ENCODE data around the gene CYTH2.

The CYTH2 gene

DNA sequence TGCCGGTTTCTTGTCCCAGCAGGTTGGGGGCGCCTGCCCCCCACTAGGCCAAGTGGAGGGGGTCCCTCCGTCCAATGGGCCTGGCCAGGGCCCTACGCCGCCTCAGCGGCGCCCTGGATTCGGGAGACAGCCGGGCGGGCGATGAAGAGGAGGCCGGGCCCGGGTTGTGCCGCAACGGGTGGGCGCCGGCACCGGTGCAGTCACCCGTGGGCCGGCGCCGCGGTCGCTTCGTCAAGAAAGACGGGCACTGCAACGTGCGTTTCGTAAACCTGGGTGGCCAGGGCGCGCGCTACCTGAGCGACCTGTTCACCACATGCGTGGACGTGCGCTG, 7.6 kb upstream of the CYTH2 start:
- no peaks in the 10 kb centered on the region for H3K27me3 ChIP-seq (replicated peaks; ENCODE audit: insufficient read depth, low read length)
- H3K4me2 ChIP-seq (ENCODE audit: low read depth, low read length), result no peak overlapping the region
- 0 out of 2 replicates have a peak, but pooled peaks cover 3% of the 10 kb centered on the region for H3K36me3 ChIP-seq (replicated peaks; ENCODE audit: insufficient read depth, low read length)
- no peak for DNase-seq
- no peak overlapping the region for H3K4me3 ChIP-seq (ENCODE audit: low read length)
- H3K9me2 ChIP-seq (replicated peaks; ENCODE audit: insufficient read depth, low read length), result no peaks in the 10 kb centered on the region
- H3K4me1 ChIP-seq (ENCODE audit: low read length), result no peaks in the 10 kb centered on the region
- TF ChIP-seq EZH2 (optimal IDR thresholded peaks at IDR 0.05; ENCODE audit: low read depth, low read length), result no peak
- TF ChIP-seq EZH2phosphoT487 (IDR thresholded peaks at IDR 0.05; ENCODE audit: low read length), result no peak
- TF ChIP-seq, protein P1, sequence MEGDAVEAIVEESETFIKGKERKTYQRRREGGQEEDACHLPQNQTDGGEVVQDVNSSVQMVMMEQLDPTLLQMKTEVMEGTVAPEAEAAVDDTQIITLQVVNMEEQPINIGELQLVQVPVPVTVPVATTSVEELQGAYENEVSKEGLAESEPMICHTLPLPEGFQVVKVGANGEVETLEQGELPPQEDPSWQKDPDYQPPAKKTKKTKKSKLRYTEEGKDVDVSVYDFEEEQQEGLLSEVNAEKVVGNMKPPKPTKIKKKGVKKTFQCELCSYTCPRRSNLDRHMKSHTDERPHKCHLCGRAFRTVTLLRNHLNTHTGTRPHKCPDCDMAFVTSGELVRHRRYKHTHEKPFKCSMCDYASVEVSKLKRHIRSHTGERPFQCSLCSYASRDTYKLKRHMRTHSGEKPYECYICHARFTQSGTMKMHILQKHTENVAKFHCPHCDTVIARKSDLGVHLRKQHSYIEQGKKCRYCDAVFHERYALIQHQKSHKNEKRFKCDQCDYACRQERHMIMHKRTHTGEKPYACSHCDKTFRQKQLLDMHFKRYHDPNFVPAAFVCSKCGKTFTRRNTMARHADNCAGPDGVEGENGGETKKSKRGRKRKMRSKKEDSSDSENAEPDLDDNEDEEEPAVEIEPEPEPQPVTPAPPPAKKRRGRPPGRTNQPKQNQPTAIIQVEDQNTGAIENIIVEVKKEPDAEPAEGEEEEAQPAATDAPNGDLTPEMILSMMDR (IDR thresholded peaks at IDR 0.05; ENCODE audit: low read length), result no peak
- no peaks in the 10 kb centered on the region for H3K9me3 ChIP-seq (replicated peaks; ENCODE audit: insufficient read depth, low read length)
- H2AFZ ChIP-seq (ENCODE audit: low read length), result no peak overlapping the region
- no peak overlapping the region for H3K27ac ChIP-seq (ENCODE audit: low read length)
- no peaks in the 10 kb centered on the region for H4K20me1 ChIP-seq (ENCODE audit: insufficient read depth, low read length)
- no peaks in the 10 kb centered on the region for H3K79me2 ChIP-seq (ENCODE audit: low read length)
- H3F3A ChIP-seq (ENCODE audit: insufficient read depth, low read length), result no peaks in the 10 kb centered on the region
- no peak overlapping the region for H3K9ac ChIP-seq (ENCODE audit: low read length)

DNA sequence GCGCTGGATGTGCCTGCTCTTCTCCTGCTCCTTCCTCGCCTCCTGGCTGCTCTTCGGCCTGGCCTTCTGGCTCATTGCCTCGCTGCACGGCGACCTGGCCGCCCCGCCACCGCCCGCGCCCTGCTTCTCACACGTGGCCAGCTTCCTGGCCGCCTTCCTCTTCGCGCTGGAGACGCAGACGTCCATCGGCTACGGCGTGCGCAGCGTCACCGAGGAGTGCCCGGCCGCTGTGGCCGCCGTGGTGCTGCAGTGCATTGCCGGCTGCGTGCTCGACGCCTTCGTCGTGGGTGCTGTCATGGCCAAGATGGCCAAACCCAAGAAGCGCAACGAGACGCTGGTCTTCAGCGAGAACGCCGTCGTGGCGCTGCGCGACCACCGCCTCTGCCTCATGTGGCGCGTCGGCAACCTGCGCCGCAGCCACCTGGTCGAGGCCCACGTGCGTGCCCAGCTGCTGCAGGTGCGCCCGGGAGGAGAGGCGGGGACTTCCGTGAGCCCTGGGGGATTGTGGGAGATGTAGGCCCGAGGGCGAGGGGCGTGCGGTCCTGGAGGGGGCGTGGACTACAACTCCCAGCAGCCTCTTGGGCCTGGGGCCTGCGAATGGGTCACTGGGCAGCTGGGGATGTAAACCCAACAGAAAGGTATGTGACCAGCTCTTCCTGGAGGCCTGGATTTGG, 7.0 kb upstream of the CYTH2 start:
- TF ChIP-seq, protein P1 (IDR thresholded peaks at IDR 0.05; ENCODE audit: low read length), result no peak
- TF ChIP-seq EZH2 (optimal IDR thresholded peaks at IDR 0.05; ENCODE audit: low read depth, low read length) (no peak), EZH2phosphoT487 (IDR thresholded peaks at IDR 0.05; ENCODE audit: low read length) (no peak)
- Histone ChIP-seq H2AFZ (ENCODE audit: low read length) (no peak overlapping the region), H3K4me3 (ENCODE audit: low read length) (no peak overlapping the region), H3K36me3 (replicated peaks; ENCODE audit: insufficient read depth, low read length) (0 out of 2 replicates have a peak, but pooled peaks cover 2% of the 10 kb centered on the region), H3K9ac (ENCODE audit: low read length) (no peak overlapping the region), H4K20me1 (ENCODE audit: insufficient read depth, low read length) (no peaks in the 10 kb centered on the region), H3K9me3 (replicated peaks; ENCODE audit: insufficient read depth, low read length) (no peaks in the 10 kb centered on the region), H3K79me2 (ENCODE audit: low read length) (no peaks in the 10 kb centered on the region), H3K4me1 (ENCODE audit: low read length) (no peaks in the 10 kb centered on the region), H3K27me3 (replicated peaks; ENCODE audit: insufficient read depth, low read length) (no peaks in the 10 kb centered on the region), H3K27ac (ENCODE audit: low read length) (no peak overlapping the region), H3K9me2 (replicated peaks; ENCODE audit: insufficient read depth, low read length) (no peaks in the 10 kb centered on the region), H3F3A (ENCODE audit: insufficient read depth, low read length) (no peaks in the 10 kb centered on the region), H3K4me2 (ENCODE audit: low read depth, low read length) (no peak overlapping the region)
- DNase-seq, result no peak

DNA sequence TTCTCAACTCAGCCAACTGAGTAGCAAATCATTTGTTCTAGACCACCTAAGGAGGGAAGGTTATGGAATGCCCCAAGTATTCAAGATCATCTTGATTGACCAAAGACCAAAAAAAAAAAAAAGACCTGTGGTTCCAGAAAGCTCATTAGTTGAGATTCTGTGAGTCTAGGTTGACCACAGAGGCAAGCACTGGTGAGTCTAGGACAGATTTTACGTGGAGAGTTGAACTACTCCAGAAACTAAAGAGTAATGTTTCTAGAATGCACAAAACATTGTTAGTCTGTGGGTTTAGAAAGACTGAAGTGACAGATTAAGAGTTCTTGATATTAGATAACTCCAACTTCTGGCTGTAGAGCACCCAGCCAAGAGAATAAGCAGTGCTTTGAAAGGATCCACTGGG, 4.0 kb upstream of the CYTH2 start:
- no peak overlapping the region for H3K4me3 ChIP-seq (ENCODE audit: low read length)
- H3K4me2 ChIP-seq (ENCODE audit: low read depth, low read length), result no peak overlapping the region
- H3K79me2 ChIP-seq (ENCODE audit: low read length), result peaks cover 8% of the 10 kb centered on the region
- H3K36me3 ChIP-seq (replicated peaks; ENCODE audit: insufficient read depth, low read length), result no peaks in the 10 kb centered on the region
- no peak for DNase-seq
- no peak overlapping the region for H3K27ac ChIP-seq (ENCODE audit: low read length)
- H3F3A ChIP-seq (ENCODE audit: insufficient read depth, low read length), result no peaks in the 10 kb centered on the region
- no peaks in the 10 kb centered on the region for H3K9me2 ChIP-seq (replicated peaks; ENCODE audit: insufficient read depth, low read length)
- H3K4me1 ChIP-seq (ENCODE audit: low read length), result no peaks in the 10 kb centered on the region
- H4K20me1 ChIP-seq (ENCODE audit: insufficient read depth, low read length), result no peaks in the 10 kb centered on the region
- no peak for TF ChIP-seq EZH2phosphoT487 (IDR thresholded peaks at IDR 0.05; ENCODE audit: low read length)
- TF ChIP-seq EZH2 (optimal IDR thresholded peaks at IDR 0.05; ENCODE audit: low read depth, low read length), result no peak
- TF ChIP-seq, protein P1 (IDR thresholded peaks at IDR 0.05; ENCODE audit: low read length), result no peak
- no peak overlapping the region for H2AFZ ChIP-seq (ENCODE audit: low read length)
- no peaks in the 10 kb centered on the region for H3K27me3 ChIP-seq (replicated peaks; ENCODE audit: insufficient read depth, low read length)
- no peak overlapping the region for H3K9ac ChIP-seq (ENCODE audit: low read length)
- no peaks in the 10 kb centered on the region for H3K9me3 ChIP-seq (replicated peaks; ENCODE audit: insufficient read depth, low read length)

Data from MM.1S (cell line).